NOMO-1 (cell line): ENCODE results near the gene MOB4.
A peak's percentile ranks its signal among the peaks of the same experiment; 100 is the strongest.
"Not testable (repeated sequence)": the region's sequence is repeated elsewhere in the genome, so short reads cannot be mapped to it uniquely, and the experiment has no call there.

Source experiments
- DNase-seq, 2 experiments: peaks; one replicate each; lab custom pipeline; 2025; ENCODE audit not compliant: unreplicated experiment in 2 of 2; lab: John Stamatoyannopoulos, UW

Gene MOB4

GRCh38 chr2:197515739-197516392 lies at the start of gene MOB4:
Gene MOB4, plus strand, starts transcription at chr2:197516066. Its CDS starts 21 bp downstream, at chr2:197516087.
- peak; percentile 93 to 96 for DNase-seq

- DNase-seq = no peak
Observed at GRCh38 chr2:197472166-197472565, 43.7 kb upstream of the MOB4 start.

GRCh38 chr2:197477797-197478196 lies 38.1 kb upstream of the MOB4 start:
- no peak for DNase-seq

- no peak for DNase-seq
Observed at GRCh38 chr2:197480165-197481036, 35.5 kb upstream of the MOB4 start.

GRCh38 chr2:197484248-197484647 lies 31.6 kb upstream of the MOB4 start:
- DNase-seq = not testable (repeated sequence)

GRCh38 chr2:197486175-197486574 lies 29.7 kb upstream of the MOB4 start:
- no peak for DNase-seq

GRCh38 chr2:197487385-197487784 lies 28.5 kb upstream of the MOB4 start:
- no peak for DNase-seq

GRCh38 chr2:197495433-197496134 lies 20.3 kb upstream of the MOB4 start:
- DNase-seq = no peak

GRCh38 chr2:197496695-197497094 lies 19.2 kb upstream of the MOB4 start:
- no peak for DNase-seq

GRCh38 chr2:197497326-197497725 lies 18.5 kb upstream of the MOB4 start:
- no peak for DNase-seq

- no peak for DNase-seq
Observed at GRCh38 chr2:197498235-197498936, 17.5 kb upstream of the MOB4 start.

- DNase-seq = peak; percentile 50 to 56
Observed at GRCh38 chr2:197498937-197499593, 16.8 kb upstream of the MOB4 start.

GRCh38 chr2:197499594-197500502 lies 16.0 kb upstream of the MOB4 start, which contains the start of the genes HSPD1 and HSPE1:
Gene HSPD1, minus strand, starts transcription at chr2:197499840. Its CDS starts 992 bp downstream, at chr2:197498848.
Gene HSPE1, plus strand, starts transcription at chr2:197500379. Its CDS starts 58 bp downstream, at chr2:197500437.
- peak; percentile 99 for DNase-seq

GRCh38 chr2:197500503-197501131 lies 15.2 kb upstream of the MOB4 start:
- no peak for DNase-seq

GRCh38 chr2:197502201-197502600 lies 13.7 kb upstream of the MOB4 start:
- DNase-seq = no peak

GRCh38 chr2:197502685-197503084 lies 13.2 kb upstream of the MOB4 start:
- DNase-seq = no peak

GRCh38 chr2:197504000-197504399 lies 11.9 kb upstream of the MOB4 start:
- no peak for DNase-seq

- DNase-seq = no peak
Observed at GRCh38 chr2:197504512-197504911, 11.4 kb upstream of the MOB4 start.

- no peak for DNase-seq
Observed at GRCh38 chr2:197506658-197507057, 9.2 kb upstream of the MOB4 start.
